HG02973 (cell line): ENCODE data around the gene MAP3K4.

Experiments
- ATAC-seq: cut with Tn5 transposase; IDR thresholded peaks from one replicate; pipeline ENCODE4 v1.9.1; 2021; ENCODE audit warnings: moderate library complexity; ENCODE audit not compliant: unreplicated experiment

MAP3K4 gene

GRCh38 chr6:161138543-161139303, 147.2 kb downstream of the MAP3K4 start:
- ATAC-seq: no peak

DNA sequence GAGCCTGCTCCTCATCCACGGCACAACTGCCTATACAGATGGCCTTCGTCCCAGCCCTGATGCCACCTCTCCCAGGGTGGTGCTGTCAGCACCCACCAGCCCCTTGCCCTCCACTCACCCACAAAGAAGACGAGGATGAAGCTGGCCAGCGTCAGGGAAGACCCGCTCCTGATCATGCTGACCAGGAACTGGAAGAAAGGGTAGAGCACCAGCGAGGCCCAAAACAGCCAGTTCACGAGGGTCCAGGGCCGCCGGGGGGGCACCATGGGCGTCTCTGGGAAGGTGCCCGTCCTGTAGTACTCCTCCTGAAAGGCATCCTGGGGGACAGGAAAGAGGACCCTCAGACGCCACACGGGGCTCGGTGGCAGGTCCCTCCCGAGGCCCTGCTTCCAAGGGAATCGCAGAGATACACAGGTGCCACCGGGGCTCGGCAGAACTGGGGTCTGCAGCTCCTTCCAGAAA, 147.8 kb downstream of the MAP3K4 start:
- ATAC-seq: no peak

DNA sequence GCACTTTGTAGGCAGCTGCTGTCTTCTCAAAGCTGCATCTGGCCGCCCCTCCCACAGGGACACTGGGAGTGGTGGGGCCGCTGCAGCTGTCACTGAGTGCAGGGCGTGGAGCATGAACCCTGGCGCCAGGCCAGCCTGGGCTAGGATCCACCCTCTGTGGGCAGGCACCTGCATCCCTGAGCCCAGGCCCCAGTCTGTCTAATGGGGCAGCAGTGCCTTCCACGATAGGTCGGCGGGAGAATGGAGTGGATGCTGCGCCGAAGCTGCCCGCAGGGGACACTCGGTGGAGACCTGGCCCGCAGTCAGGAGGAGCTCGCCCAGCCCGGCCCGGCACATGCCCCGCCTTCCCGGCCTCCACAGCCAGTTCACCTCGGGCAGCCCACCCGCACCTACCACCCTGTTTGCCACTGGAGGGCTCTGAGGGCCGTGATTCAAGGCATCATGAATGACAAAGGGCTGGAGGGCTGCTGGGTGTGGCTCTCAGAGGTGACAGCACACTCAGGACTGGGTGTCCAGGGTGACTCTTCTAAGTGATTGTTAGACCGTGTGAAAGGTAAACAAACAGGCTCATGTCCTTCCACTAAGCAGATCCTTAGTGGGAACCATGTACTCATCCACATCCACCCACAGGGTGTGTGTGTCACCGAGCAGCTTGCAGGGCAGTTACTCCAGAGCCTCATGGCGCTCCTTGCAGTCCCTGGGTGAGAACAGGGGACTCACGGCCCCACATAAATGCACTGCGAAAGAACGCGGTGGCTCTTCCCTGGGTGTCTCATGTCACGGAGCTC, 148.4 kb downstream of the MAP3K4 start:
- no peak for ATAC-seq

GRCh38 chr6:161140554-161140875, 148.9 kb downstream of the MAP3K4 start:
- ATAC-seq: no peak

- no peak for ATAC-seq
These were observed 149.6 kb downstream of the MAP3K4 start for GRCh38 chr6:161141173-161141572.

DNA sequence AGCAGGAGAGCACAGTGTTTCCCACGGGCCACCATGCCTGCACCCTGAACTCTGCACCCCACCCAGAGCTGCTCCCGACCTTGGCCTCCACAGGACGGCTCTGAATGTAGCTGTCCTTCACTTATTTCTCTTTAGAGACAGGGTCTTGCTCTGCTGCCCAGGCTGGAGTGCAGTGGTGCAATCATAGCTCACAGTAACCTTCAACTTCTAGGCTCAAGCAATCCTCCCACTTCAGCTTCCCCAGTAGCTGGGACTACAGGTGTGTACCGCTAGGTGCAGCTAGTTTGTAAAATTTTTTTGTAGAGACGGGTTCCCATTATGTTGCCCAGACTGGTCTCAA, 151.4 kb downstream of the MAP3K4 start:
- ATAC-seq: no peak

DNA sequence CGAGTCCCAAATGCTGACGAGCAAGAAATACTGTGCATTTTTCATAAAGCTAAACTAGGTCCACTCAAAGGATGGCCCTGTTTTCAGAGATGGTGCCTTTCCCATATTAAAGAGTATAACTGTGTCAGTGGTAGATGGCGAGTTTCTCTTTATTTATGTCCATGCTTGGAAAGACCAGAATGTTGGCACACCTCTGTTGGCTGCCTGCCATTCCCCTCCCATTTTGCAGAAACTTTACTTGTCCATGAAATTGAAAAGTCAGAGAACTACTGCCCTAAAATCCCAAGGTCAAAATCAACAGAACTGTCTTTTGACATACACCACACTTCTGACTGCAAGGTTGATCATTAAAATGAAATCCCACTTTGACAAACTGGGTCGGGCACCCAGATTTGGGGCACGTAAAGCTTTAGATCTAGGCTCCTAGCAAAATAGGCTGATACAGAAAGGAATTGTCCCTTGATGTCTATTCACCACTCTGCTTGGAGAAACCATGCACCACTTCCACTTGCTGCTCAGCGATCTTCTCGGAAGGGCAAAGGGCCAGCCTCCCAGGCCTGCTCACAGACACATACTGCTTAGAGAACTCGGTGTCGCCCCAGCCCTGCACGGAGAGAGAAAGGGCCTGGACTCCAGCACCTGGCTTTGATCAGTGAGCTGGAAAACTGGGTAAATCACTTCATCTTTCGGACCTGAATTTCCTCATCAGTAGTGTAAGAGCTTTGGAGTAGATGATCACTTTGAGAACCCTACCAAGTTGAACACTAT, 152.3 kb downstream of the MAP3K4 start:
- ATAC-seq: no peak

DNA sequence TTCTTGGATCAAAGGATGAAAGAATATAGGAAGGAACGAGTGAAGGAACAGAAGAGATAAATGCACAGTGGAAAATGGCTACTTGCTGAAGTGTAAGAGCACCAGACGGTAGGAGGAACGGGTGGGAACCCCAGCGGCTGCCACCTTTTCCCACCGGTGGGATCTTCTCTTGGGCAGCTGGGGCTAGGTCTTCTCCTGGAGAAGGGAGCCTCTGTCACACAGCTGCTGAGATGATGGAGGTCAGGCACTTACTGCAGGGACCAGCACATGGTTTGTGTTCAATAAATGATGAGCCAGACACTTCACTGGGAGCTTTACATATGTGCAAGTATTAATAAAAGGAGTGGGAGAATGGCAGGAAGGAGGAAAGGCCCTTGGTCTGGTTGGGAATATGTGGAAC, 158.6 kb downstream of the MAP3K4 start:
- ATAC-seq: no peak

- ATAC-seq: no peak
These were observed 159.0 kb downstream of the MAP3K4 start for GRCh38 chr6:161150566-161150965.

DNA sequence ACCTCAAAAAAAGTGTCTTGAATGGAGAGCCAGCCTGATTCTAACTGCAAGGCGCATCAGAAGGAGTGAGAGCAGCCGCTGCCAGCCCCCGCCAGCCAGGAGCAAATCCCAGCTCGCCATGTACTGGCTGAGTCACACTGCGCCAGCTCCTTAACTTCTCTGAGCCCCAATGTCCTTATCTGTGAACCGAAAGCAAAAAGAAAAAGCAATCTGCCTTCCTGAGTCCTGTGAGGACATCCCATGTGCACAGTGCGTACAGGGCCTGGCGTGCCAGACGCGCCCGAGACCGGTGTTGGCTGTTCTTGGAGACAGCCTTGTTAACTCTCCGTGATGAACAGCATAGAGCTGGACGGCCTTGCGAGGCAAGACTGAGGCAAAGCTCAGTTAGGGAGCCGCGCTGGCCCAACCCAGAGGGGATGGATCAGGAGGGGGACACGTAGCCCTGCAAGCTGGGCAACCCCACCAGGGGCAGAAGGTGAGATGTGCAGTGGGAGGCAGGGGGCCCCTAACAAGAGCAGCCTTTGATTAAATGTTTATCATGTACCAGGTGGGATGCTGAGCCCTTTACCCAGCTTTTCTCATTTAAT, 159.6 kb downstream of the MAP3K4 start:
- ATAC-seq: no peak

GRCh38 chr6:161151660-161152526, 160.3 kb downstream of the MAP3K4 start:
- ATAC-seq: no peak

GRCh38 chr6:161152527-161152862, 160.9 kb downstream of the MAP3K4 start:
- no peak for ATAC-seq

DNA sequence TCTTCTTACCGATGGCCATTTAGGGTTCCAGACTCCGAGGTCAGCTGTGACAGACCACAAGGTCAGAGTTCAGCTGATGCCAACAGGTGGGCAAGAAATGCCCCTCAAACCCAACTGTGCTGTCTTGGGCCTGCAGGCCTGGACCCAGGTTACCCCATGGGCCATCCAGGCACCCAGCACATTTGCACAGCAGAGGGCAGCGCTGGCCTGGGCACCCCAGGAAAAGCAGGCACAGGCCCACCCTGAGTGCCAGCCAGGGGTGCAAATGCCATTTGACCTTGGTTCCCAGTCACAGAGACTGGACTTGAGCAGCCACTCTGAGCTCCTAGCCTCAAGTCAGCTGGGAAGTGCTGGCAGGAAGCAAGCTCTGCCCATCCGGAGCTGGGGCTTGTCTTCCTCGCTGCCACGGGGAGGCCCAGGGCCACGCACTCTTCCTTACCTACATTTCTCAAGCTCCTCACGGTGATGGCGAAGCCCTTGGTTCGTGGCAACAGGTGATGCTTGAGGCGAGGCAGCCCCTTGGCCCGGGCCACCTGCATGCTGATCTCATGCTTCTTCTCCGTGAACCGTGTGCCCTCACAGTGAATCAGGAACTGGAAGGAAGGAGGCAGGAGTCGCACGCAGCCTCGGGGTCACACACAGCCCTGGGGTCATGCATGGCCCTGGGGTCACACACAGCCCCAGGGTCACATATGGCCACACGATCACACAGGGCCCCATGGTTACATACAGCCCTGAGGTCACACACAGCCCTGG, 161.5 kb downstream of the MAP3K4 start:
- ATAC-seq: no peak

DNA sequence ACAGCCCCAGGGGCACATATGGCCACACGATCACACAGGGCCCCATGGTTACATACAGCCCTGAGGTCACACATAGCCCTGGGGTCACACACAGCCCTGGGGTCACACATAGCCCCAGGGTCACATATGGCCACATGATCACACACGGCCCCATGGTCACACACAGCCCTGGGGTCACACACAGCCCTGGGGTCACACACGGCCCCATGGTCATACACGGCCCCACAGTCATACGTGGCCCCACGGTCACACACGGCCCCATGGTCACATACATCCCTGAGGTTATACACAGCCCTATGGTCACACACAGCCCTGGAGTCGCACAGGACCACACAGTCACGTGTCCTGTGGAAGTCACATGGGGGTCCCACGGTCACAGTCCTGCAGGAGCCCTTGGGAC, 162.2 kb downstream of the MAP3K4 start:
- no peak for ATAC-seq

DNA sequence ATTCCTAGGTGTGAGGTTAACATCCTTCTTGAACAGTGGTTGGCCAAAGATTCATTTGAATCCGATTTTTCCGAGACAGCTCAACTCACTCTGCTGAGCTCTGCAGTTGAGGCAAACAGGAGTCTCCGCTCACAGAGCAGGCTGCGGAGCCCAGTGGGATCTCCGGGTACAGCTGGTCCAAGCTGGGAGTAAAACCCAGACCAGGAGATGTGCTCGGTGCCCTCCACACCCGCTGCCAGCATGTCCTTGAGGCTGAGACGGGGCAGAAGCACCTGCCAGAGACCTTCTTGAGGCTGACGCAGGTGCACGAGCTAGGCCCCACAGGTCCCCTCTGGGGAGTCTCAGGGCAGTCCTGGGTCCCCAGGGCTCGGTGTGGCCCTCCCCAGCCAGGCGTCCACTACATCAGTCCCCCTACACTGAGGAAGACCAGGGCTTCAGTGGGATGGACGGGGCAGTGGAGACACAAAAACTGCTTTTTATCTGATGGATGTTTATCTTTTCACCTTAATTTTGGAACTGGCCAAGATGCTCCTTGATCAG, 163.3 kb downstream of the MAP3K4 start:
- no peak for ATAC-seq

DNA sequence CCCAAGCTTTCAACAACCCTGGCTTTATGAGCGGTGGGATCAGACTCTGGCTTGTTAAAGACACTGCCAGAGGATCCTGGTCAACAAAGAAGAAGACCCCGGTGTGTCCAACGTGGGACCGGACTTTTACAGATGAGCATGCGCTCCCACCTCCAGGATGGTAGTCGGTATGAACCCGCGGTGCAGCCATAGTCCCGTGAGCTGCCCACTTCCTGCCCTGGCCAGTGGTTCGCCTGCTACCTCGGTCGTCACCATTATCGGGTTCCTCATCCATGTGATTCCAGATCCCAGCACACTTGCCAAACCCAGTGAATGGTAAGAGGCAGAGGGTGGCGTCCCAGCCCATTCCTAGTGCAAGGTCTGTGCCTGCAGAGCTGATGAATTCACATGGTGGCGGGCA, 169.6 kb downstream of the MAP3K4 start:
- ATAC-seq: no peak

DNA sequence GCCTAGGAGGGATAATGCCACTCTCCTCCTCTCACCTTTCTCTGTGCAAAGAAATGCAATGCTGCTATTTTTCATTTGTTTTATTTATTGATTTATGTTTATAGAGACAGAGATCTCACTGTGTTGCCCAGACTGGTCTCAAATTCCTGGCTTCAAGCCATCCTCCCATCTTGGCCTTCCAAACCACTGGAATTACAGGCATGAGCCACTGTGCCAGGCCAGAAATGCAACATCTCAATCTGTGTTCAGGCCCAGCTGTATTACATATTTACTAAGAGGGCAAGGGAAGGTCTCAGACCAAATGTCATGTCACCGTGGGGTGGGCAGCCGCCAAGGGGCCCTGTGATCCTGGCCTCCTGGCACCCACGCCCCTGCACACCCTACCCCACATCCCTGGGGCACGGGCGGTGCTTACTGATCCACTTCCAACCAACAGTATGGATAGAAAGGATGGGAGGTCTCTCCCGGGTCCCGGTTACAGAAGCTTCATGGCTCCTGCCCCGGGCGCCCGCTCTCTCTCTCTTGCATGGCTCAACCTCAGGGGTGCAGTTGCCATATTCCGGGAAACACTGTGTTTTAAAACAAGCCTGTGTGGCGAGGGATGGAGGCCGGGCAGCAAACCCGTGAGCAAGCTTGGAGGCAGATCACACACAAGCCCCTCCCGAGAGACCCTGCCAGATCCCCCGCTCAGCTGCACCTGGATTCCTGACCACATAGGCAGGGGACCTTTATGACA, 170.5 kb downstream of the MAP3K4 start:
- ATAC-seq: no peak

- no peak for ATAC-seq
These were observed 171.2 kb downstream of the MAP3K4 start for GRCh38 chr6:161162722-161163121.
